Measurements from ENCODE around the gene HSPA1A.

GRCh38 chr6:31771992-31772358, 43.4 kb upstream of the HSPA1A start:
- TF ChIP-seq CTCF (IDR thresholded peaks at IDR 0.05) (no peak), POLR2A (IDR thresholded peaks at IDR 0.05) (no peak)

All from esophagus squamous epithelium (tissue), 4 donors.